SH-SY5Y (cell line): ENCODE results near the gene GALK2.

Experiments used
- GATA2 ChIP-seq: IDR thresholded peaks from 2 replicates; pipeline ENCODE4 v1.6.1; 2011; ENCODE audit warnings: mild to moderate bottlenecking, low read depth, low read length
- GATA3 ChIP-seq: IDR thresholded peaks from 2 replicates; pipeline ENCODE4 v1.6.1; 2011; ENCODE audit warnings: low read depth, mild to moderate bottlenecking, low read length, moderate library complexity

DNA sequence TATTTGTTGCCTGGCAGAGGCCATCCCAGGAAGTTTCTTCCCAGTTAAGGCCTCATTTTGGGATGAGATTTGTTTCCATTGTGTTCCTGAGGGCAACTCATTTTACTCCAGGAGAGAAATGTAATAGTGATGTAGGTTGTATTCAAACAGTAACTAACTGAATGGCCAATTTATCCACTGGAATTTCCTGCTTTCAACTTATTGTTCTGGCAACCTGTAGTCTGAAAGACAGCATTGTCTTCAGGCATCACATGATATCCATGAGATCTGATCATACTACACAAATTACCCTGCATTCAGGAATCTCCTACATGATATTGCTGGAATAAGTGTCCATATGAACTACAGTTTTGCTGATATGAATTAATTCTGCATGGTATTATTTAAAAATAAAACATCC is 173.5 kb downstream of the GALK2 start:
- TF ChIP-seq GATA2 (no peak), GATA3 (no peak)
